GM21526 (cell line): ENCODE measurements around the gene WDR48.
"Not testable (repeated sequence)": the region's sequence is repeated elsewhere in the genome, so short reads cannot be mapped to it uniquely, and the experiment has no call there.

Experiments used
- ATAC-seq: cut with Tn5 transposase; IDR thresholded peaks from one replicate; pipeline ENCODE4 v1.9.1; 2021; ENCODE audit warnings: moderate library complexity; ENCODE audit not compliant: unreplicated experiment, low FRiP score

Gene WDR48

DNA sequence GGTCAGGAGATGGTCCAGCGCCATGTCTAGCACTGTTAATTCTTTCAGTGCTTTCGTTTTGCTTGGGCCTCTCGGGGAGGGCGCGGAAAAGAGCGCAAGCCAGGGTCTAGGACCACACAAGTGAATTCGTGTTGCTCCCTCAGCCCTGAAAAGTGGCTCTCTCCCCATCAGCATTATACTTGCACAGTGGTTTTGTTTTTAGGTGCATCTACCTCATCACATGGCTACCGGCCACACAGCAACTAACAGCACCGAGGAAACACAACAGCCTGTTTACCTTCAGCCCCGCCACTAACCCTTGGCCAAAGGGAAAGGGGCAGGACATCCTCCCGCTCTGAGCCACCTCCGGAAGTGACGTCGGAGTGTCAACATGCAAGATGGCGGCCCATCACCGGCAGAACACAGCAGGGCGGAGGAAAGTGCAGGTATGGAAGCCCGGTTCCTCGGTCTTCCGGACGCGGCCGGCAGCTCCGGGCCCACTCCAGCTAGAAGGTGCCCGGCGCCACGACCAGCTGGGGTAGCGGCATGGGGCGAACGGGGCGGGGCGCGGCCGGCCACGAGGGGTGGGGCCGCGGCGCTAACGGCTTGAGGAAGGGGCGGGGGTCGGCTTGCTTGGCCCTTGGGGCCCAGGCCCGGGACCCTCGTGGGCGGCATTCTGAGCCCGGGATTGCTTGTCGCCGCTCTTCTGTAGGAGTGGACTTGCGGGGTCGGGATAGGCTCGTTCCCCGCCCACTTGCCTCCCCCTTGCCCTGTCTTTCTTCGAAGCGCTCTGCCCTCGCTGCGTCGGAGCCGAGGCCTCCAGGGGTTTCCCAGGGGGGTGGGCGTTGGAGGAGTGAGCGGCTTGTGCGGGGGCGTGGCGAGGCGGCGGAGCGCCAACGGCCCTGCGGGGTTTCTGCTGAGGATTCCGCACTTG lies at the start of gene WDR48, which contains the start of gene SCN11A:
Gene WDR48, plus strand, starts transcription at position 368 of the 913 bp plus-strand sequence. Its CDS starts 10 bp downstream, at position 378.
Gene SCN11A, minus strand, starts transcription at position 296 of the 913 bp plus-strand sequence. CDS start 101,582 bp downstream, outside the sequence.
- ATAC-seq, result peak; percentile 98

DNA sequence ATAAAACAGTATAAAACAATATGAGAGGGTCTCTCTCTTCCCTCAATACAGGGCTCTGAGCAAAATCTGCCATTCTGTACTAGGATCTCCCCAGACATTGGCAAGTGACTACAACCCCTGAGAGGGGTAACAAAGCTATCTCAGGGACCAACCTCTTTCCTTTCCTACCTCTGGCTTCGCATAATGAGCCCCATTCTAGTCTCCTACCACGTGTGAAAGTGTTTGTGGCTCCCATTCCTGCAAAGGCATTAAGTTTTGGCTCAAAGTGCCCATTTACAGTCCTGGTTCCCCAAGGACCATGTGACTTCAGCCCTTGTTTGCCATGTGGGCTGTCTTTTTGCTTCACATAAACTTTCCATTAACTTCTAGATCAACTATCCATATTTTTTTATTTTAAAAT lies 46.5 kb upstream of the WDR48 start:
- ATAC-seq, result no peak

- ATAC-seq, result no peak
Observed at GRCh38 chr3:39011191-39011736, 40.6 kb upstream of the WDR48 start.

DNA sequence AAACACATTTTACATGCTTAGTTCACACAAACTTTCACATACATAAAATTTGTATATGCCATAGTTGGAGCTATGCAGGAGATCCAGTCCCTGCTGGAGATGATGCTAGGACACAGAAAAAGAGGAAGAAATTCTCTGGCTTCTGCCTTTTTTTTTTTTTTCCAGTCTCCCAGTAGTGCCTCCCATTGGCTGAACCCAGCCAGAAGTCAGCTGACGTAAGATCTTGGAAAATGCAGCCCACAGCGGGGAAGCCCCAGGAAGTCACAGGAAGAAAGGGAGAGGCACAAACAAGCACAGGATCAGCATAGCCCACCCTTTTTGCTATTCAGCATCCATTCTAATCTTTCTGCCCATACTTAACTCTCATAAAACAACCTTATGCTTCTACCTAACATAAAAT lies 38.5 kb upstream of the WDR48 start:
- ATAC-seq, result no peak

- no peak for ATAC-seq
Observed at GRCh38 chr3:39013921-39014509, 37.8 kb upstream of the WDR48 start.

DNA sequence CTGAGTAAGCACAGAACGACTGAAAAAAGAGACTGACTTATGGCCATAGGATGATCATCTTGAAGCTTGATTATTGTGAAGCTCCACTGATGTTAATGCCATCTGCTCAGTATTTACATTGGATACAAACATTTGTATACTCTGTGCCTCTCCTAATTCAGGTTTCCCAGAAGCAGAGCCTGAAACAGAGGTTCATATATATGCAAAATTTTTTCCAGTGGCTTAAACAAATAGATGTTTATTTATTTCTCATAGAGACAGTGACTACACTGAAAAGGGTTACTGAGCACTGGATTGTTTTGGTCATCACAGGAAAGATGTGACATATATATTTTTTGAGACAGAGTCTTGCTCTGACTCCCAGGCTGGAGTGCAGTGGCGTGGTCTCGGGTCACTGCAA lies 36.4 kb upstream of the WDR48 start:
- ATAC-seq, result no peak

GRCh38 chr3:39019299-39019698 lies 32.5 kb upstream of the WDR48 start:
- ATAC-seq, result no peak

DNA sequence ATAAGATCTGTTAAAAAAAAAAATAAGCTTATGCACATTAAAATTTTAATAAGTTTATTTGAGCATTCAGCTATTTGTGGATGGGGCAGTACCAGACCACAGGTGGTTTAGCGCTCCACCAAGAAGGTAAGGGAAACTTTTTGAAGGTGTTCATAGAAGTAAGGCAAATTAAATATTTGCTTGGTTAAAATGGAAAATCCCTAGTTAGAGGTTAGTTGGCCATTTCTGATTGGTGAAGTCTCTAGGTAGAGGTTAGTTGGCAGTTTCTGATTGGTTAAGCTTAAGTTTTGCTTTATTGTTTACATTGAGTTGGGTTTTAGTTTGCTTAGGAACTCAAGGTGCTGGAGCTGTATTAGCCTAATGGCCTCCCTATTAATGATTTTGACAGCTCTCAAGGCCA lies 30.8 kb upstream of the WDR48 start:
- ATAC-seq, result no peak

DNA sequence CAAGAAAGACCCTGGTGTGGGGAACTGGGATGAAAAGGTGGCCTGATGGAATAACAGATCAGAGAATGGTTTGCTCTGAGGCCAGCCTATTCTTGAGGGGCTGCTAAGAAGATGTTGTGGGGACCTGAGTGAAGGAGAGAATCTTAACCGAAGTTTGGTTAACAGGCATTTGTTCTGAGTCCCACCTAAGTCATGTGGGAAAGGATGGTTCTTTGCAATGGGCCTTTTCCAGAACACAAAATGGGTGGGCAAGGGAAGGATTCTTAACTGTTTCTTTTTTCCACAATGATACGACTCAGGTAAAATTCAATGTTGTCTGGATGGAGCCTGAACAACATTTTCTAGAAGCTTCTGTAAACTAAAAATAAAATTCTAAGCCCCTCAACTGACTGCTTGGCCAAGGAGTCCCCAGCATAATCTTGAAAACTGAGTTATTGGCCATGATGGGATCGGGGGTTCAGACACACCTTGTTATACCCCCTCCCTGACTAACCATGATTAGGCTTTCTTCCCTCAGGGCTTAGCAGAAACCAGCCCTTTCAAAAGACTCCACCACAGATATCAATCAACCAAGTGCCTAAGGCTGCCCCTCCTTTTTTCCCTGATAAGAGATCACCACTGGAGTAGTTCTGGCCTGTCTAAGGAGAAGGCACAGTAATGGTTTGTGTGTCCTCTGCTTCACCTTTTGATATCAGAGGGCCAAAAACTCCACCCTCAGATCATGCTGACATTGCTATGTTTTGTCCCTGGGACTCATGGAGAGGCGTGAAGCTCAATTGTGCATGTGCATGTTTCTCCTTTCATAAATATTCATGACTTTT lies 30.1 kb upstream of the WDR48 start:
- ATAC-seq, result no peak

DNA sequence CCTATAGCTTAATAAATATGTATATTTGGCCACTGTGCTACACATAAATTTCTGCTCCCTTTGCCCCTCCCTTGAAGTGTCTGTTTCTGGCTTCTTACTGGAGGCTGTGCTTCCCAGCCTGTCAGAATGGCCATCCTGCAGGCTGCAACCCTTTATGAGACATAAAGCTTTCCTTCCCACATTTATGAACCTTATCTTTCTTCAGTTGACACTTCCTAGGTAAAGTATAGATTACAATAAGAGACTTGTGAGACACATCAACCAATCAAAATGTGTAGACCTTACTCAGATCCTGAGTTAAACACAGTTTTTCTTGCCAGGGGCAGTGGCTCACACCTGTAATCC lies 29.6 kb upstream of the WDR48 start:
- no peak for ATAC-seq

- no peak for ATAC-seq
Observed at GRCh38 chr3:39024497-39024896, 27.3 kb upstream of the WDR48 start.

GRCh38 chr3:39025222-39025970 lies 26.4 kb upstream of the WDR48 start:
- no peak for ATAC-seq

DNA sequence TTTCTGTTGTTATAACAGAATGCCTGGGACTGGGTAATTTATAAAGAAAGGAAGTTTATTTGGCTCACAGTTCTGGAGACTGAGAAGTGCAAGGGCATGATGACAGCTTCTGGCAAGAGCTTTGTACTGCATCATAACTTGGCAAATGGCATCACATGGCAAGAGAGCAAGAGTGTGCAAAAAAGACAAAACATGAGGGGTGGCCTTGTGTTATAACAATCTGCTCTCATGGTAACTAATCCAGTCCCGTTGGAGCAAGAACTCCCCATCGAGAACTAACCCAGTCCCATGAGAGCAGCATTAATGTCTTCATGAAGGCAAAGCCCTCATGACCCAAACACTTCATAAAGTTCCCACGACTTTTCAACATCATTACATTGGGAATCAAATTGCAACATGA lies 23.3 kb upstream of the WDR48 start:
- ATAC-seq, result no peak

DNA sequence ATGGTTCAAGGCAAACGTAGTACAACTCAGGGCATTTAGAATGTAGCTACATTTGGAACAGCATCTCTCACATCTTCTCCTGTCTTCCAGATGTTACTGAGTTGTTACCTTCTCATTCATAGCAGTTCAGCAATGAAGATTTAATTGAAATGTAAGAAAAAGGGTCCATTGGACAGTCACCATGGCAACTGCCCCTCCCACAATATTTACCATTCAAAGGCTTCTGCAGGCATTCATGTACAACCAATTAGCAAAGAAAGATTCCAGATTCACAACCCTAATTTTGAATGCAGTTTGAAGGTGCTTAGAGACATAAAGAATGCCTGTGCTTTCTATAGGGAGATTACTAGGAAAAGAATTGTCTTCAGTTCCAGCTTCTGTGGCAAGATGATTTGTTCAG lies 22.3 kb upstream of the WDR48 start:
- no peak for ATAC-seq

GRCh38 chr3:39038165-39038564 lies 13.7 kb upstream of the WDR48 start:
- ATAC-seq, result no peak

GRCh38 chr3:39050029-39050428 lies 1.8 kb upstream of the WDR48 start:
- no peak for ATAC-seq

DNA sequence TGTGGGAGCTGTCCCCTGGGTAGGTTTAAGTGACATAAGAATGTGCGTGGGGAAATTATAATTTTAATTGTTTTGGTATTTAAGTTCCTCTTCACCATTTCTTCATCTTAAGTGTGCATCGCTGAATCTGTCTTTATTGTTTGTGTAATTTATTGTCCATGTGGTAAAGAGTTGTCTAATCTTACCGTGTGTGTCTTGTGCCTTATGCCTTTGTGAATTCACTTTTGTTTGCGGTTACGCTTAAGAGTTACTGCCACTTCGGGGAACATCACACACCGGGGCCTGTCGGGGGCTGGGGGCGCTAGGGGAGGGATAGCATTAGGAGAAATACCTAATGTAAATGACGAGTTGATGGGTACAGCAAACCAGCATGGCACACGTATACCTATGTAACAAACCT lies 767 bp downstream of the WDR48 start:
- no peak for ATAC-seq

- no peak for ATAC-seq
Observed at GRCh38 chr3:39053696-39054095, 1.9 kb downstream of the WDR48 start.

DNA sequence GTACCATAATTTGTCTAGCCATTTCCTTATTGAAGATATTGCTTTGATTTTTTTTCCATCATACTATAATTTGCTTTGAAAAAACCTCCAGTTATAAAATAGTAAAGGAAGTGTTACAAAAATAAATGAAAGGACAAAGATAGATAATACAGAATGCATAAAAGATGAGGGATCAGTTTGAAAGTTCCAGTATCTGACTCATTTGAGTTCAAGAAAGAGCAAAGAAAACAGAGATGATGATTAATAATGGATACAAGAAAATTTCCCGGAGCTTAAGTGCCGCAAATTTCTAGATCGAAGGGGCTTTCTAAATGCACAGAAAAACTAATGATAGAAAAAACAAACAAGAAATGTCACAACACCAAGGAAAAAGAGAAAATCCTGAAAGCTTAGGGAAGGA lies 4.3 kb downstream of the WDR48 start:
- ATAC-seq, result no peak

DNA sequence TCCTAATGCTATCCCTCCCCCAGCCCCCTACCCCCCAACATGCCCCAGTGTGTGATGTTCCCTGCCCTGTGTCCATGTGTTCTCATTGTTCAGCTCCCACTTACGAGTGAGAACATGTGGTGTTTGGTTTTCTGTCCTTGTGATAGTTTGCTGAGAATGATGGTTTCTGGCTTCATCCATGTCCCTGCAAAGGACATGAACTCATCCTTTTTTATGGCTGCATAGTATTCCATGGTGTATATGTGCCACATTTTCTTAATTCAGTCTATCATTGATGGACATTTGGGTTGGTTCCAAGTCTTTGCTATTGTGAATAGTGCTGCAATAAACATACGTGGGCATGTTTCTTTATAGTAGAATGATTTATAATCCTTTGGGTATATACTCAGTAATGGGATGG lies 9.4 kb downstream of the WDR48 start:
- ATAC-seq, result not testable (repeated sequence)
